ENCODE data around the gene RPS6KA5. TPM values are rescaled to one million over a fixed set of nuclear protein-coding genes. Genes with fewer than 3 reads are reported as not detected.
"Not testable (repeated sequence)": the region's sequence is repeated elsewhere in the genome, so short reads cannot be mapped to it uniquely, and the experiment has no call there.

The RPS6KA5 gene
- total and polyA plus RNA-seq, 2 donors (not counting 1 experiment from before 2014, with no cell fraction given) = 6.0 to 34.6 TPM

GRCh38 chr14:90983560-90983959 lies 76.9 kb downstream of the RPS6KA5 start:
- H3K27me3 Mint-ChIP-seq = no peaks in the 10 kb centered on the region
- Histone ChIP-seq H3K9me3 (ENCODE audit: control extremely low read depth in 1 of 3, control insufficient read depth in 2 of 3, insufficient read depth in 1 of 3, low read length in 2 of 3) (no peaks in the 10 kb centered on the region), H4K20me1 (ENCODE audit: control insufficient read depth, insufficient read depth, low read length, poor library complexity, severe bottlenecking) (no peaks in the 10 kb centered on the region), H3K36me3 (replicated peaks in 1 of 2; ENCODE audit: control extremely low read depth in 1 of 2, control insufficient read depth in 1 of 2, extremely low read depth in 1 of 2, insufficient read depth in 2 of 2, low read length in 1 of 2) (peaks cover 0 to 3% of the 10 kb centered on the region in 2 experiments), H3K27me3 (replicated peaks in 1 of 4; ENCODE audit: control extremely low read depth in 1 of 4, control insufficient read depth in 3 of 4, insufficient read depth in 4 of 4, low read length in 3 of 4) (no peaks in the 10 kb centered on the region), H3K79me2 (ENCODE audit: control insufficient read depth, insufficient read depth, low read length) (peaks cover 24% of the 10 kb centered on the region), H3K9ac (ENCODE audit: low read length) (no peak overlapping the region), H3K27ac (ENCODE audit: low read length in 2 of 2) (no peak overlapping the region), H3K4me1 (ENCODE audit: control insufficient read depth in 2 of 2, insufficient read depth in 2 of 2, low read length in 2 of 2) (peaks cover 13% of the 10 kb centered on the region in 2 donors), H2AFZ (ENCODE audit: insufficient read depth, low read depth, low read length, poor library complexity, severe bottlenecking) (no peak overlapping the region), H3K4me2 (replicated peaks; ENCODE audit: low read depth, low read length, poor library complexity, severe bottlenecking) (no peak overlapping the region), H3K4me3 (ENCODE audit: control extremely low read depth in 1 of 5, extremely low read depth in 1 of 5, insufficient read depth in 1 of 5, low read depth in 2 of 5, low read length in 4 of 5) (no peak overlapping the region)
- no peak overlapping the region for H3K4me3 Mint-ChIP-seq
- 90% methylated on average over 2 of the region's 4 CpGs for WGBS (ENCODE audit: insufficient coverage)
- intact Hi-C loops (cut with micrococcal nuclease) = no loop called here
- H3K27ac Mint-ChIP-seq = no peak overlapping the region
- no peaks in the 10 kb centered on the region for H3K9me3 Mint-ChIP-seq (ENCODE audit: insufficient read depth)
- no peak for DNase-seq
- no peak for TF ChIP-seq EZH2 (IDR thresholded peaks at IDR 0.05; ENCODE audit: borderline replicate concordance, insufficient read depth, low read depth, low read length, poor library complexity, severe bottlenecking)
- no peak for TF ChIP-seq CTCF (IDR thresholded peaks at IDR 0.05)
- peaks cover 17% of the 10 kb centered on the region for H3K4me1 Mint-ChIP-seq
- ChIA-PET CTCF (interaction anchor here (0.7 to 9.4 kb wide), 2 partner anchors 86 to 190 kb away, joined by 5 to 158 read pairs; no protein-coding TSS in a partner anchor), POLR2A (no interaction called here)
- ATAC-seq (ENCODE audit: low read depth) = no peak

GRCh38 chr14:90981636-90982035 lies 78.8 kb downstream of the RPS6KA5 start:
- Histone ChIP-seq H3K9me3 (ENCODE audit: control extremely low read depth in 1 of 3, control insufficient read depth in 2 of 3, insufficient read depth in 1 of 3, low read length in 2 of 3) (no peaks in the 10 kb centered on the region), H3K27ac (ENCODE audit: low read length in 2 of 2) (no peak overlapping the region), H3K9ac (ENCODE audit: low read length) (no peak overlapping the region), H3K4me3 (ENCODE audit: control extremely low read depth in 1 of 5, extremely low read depth in 1 of 5, insufficient read depth in 1 of 5, low read depth in 2 of 5, low read length in 4 of 5) (no peak overlapping the region), H2AFZ (ENCODE audit: insufficient read depth, low read depth, low read length, poor library complexity, severe bottlenecking) (no peak overlapping the region), H4K20me1 (ENCODE audit: control insufficient read depth, insufficient read depth, low read length, poor library complexity, severe bottlenecking) (no peaks in the 10 kb centered on the region), H3K27me3 (replicated peaks in 1 of 4; ENCODE audit: control extremely low read depth in 1 of 4, control insufficient read depth in 3 of 4, insufficient read depth in 4 of 4, low read length in 3 of 4) (no peaks in the 10 kb centered on the region), H3K4me2 (replicated peaks; ENCODE audit: low read depth, low read length, poor library complexity, severe bottlenecking) (no peak overlapping the region), H3K4me1 (ENCODE audit: control insufficient read depth in 2 of 2, insufficient read depth in 2 of 2, low read length in 2 of 2) (peaks cover 11 to 13% of the 10 kb centered on the region in 2 donors), H3K36me3 (replicated peaks in 1 of 2; ENCODE audit: control extremely low read depth in 1 of 2, control insufficient read depth in 1 of 2, extremely low read depth in 1 of 2, insufficient read depth in 2 of 2, low read length in 1 of 2) (peaks cover 1 to 8% of the 10 kb centered on the region in 2 experiments), H3K79me2 (ENCODE audit: control insufficient read depth, insufficient read depth, low read length) (peaks cover 21% of the 10 kb centered on the region)
- Mint-ChIP-seq H3K27ac (no peak overlapping the region), H3K27me3 (no peaks in the 10 kb centered on the region), H3K9me3 (ENCODE audit: insufficient read depth) (no peaks in the 10 kb centered on the region), H3K4me1 (peaks cover 15% of the 10 kb centered on the region), H3K4me3 (no peak overlapping the region)
- POLR2A ChIA-PET = no interaction called here
- TF ChIP-seq CTCF (IDR thresholded peaks at IDR 0.05) (no peak), EZH2 (IDR thresholded peaks at IDR 0.05; ENCODE audit: borderline replicate concordance, insufficient read depth, low read depth, low read length, poor library complexity, severe bottlenecking) (no peak)
- CTCF ChIA-PET = interaction anchor here (0.9 to 9.4 kb wide), 3 partner anchors 78 to 192 kb away, joined by 3 to 158 read pairs (median 3); no protein-coding TSS in a partner anchor
- 100% methylated on average over 1 of the region's 3 CpGs for WGBS (ENCODE audit: insufficient coverage)
- intact Hi-C loops (cut with micrococcal nuclease) = no loop called here
- ATAC-seq (ENCODE audit: low read depth) (no peak), DNase-seq (no peak)

GRCh38 chr14:90980636-90981035 lies 79.8 kb downstream of the RPS6KA5 start:
- DNase-seq; H3K27me3 Mint-ChIP-seq; intact Hi-C loops (cut with micrococcal nuclease); H3K9ac ChIP-seq (ENCODE audit: low read length); H3K36me3 ChIP-seq (replicated peaks in 1 of 2; ENCODE audit: control extremely low read depth in 1 of 2, control insufficient read depth in 1 of 2, extremely low read depth in 1 of 2, insufficient read depth in 2 of 2, low read length in 1 of 2); H4K20me1 ChIP-seq (ENCODE audit: control insufficient read depth, insufficient read depth, low read length, poor library complexity, severe bottlenecking); H3K9me3 Mint-ChIP-seq (ENCODE audit: insufficient read depth); H3K4me1 ChIP-seq (ENCODE audit: control insufficient read depth in 2 of 2, insufficient read depth in 2 of 2, low read length in 2 of 2); H3K9me3 ChIP-seq (ENCODE audit: control extremely low read depth in 1 of 3, control insufficient read depth in 2 of 3, insufficient read depth in 1 of 3, low read length in 2 of 3); H3K4me3 ChIP-seq (ENCODE audit: control extremely low read depth in 1 of 5, extremely low read depth in 1 of 5, insufficient read depth in 1 of 5, low read depth in 2 of 5, low read length in 4 of 5); H3K4me1 Mint-ChIP-seq; H3K27ac ChIP-seq (ENCODE audit: low read length in 2 of 2); H3K4me2 ChIP-seq (replicated peaks; ENCODE audit: low read depth, low read length, poor library complexity, severe bottlenecking); H3K27me3 ChIP-seq (replicated peaks in 1 of 4; ENCODE audit: control extremely low read depth in 1 of 4, control insufficient read depth in 3 of 4, insufficient read depth in 4 of 4, low read length in 3 of 4); H2AFZ ChIP-seq (ENCODE audit: insufficient read depth, low read depth, low read length, poor library complexity, severe bottlenecking); ATAC-seq (ENCODE audit: low read depth); POLR2A ChIA-PET; H3K27ac Mint-ChIP-seq; H3K4me3 Mint-ChIP-seq: not testable (repeated sequence)
- peaks cover 19% of the 10 kb centered on the region for H3K79me2 ChIP-seq (ENCODE audit: control insufficient read depth, insufficient read depth, low read length)
- CTCF ChIA-PET = interaction anchor here (0.9 to 9.4 kb wide), 2 partner anchors 12 to 193 kb away, joined by 4 to 158 read pairs; no protein-coding TSS in a partner anchor
- 100% methylated on average over 2 of the region's 3 CpGs for WGBS (ENCODE audit: insufficient coverage)
